GM21529 (cell line): ENCODE results near the gene CAMTA1.

Experiments
- ATAC-seq: cut with Tn5 transposase; IDR thresholded peaks from one replicate; pipeline ENCODE4 v1.9.1; 2021; ENCODE audit not compliant: unreplicated experiment

Gene CAMTA1

GRCh38 chr1:7754234-7754633, 969.0 kb downstream of the CAMTA1 start:
- no peak for ATAC-seq

GRCh38 chr1:7755448-7755847, 970.2 kb downstream of the CAMTA1 start:
- ATAC-seq = no peak

- ATAC-seq = no peak
Observed at GRCh38 chr1:7760245-7760644, 975.0 kb downstream of the CAMTA1 start.

GRCh38 chr1:7761103-7761502, 975.8 kb downstream of the CAMTA1 start:
- ATAC-seq = no peak

- ATAC-seq = no peak
Observed at GRCh38 chr1:7767176-7767575, 981.9 kb downstream of the CAMTA1 start.

GRCh38 chr1:7768583-7768982, 983.3 kb downstream of the CAMTA1 start:
- no peak for ATAC-seq

- ATAC-seq = no peak
Observed at GRCh38 chr1:7769673-7770412, 984.6 kb downstream of the CAMTA1 start.

GRCh38 chr1:7770669-7770996, 985.4 kb downstream of the CAMTA1 start:
- ATAC-seq = no peak

GRCh38 chr1:7770997-7771822, 986.0 kb downstream of the CAMTA1 start, which contains the start of gene VAMP3:
TSS of gene VAMP3 (plus strand) at chr1:7771296. CDS start at chr1:7771384, 88 bp downstream.
- ATAC-seq = peak; percentile 76

- ATAC-seq = no peak
Observed at GRCh38 chr1:7771823-7772299, 986.6 kb downstream of the CAMTA1 start.

GRCh38 chr1:7777591-7777990, 992.3 kb downstream of the CAMTA1 start:
- no peak for ATAC-seq

GRCh38 chr1:7778133-7778628, 992.9 kb downstream of the CAMTA1 start:
- no peak for ATAC-seq

- ATAC-seq = no peak
Observed at GRCh38 chr1:7780976-7781375, 995.7 kb downstream of the CAMTA1 start.

GRCh38 chr1:7781501-7781900, 996.2 kb downstream of the CAMTA1 start:
- no peak for ATAC-seq

GRCh38 chr1:7781923-7782495, 996.8 kb downstream of the CAMTA1 start:
- ATAC-seq = no peak

GRCh38 chr1:7783178-7783711, 998.0 kb downstream of the CAMTA1 start:
- ATAC-seq = no peak

- peak; percentile 89 for ATAC-seq
Observed at GRCh38 chr1:7783826-7784491, 998.7 kb downstream of the CAMTA1 start, which contains the start of gene PER3. TSS of gene PER3 (plus strand) at chr1:7784291. CDS start at chr1:7784878, 587 bp downstream.

- no peak for ATAC-seq
Observed at GRCh38 chr1:7784492-7785071, 999.3 kb downstream of the CAMTA1 start.

- ATAC-seq = no peak
Observed at GRCh38 chr1:7785108-7785507, 999.9 kb downstream of the CAMTA1 start.

GRCh38 chr1:7786795-7787194, 1001.5 kb downstream of the CAMTA1 start:
- no peak for ATAC-seq
